Endometrial microvascular endothelial cells (primary cell): Measurements from ENCODE around the gene WBP1. TPM values are rescaled to one million over a fixed set of nuclear protein-coding genes. Genes with fewer than 3 reads are reported as not detected.
"Not testable (repeated sequence)": the region's sequence is repeated elsewhere in the genome, so short reads cannot be mapped to it uniquely, and the experiment has no call there.

Experiments
- in situ Hi-C: cut with HindIII; loops from 2 replicates; pipeline ENCODE4 v1.10.0; 2017; ENCODE audit warnings: low sequenced_read_pairs, low pct_unique_long_range_greater_than_20kb; ENCODE audit errors: inconsistent ontology term
- total RNA-seq: library from RNA; depleted of rRNA; stranded (reverse); fragments of >200 nt; gene quantifications from one replicate; pipeline ENCODE4 v1.2.3, GENCODE V29; 2015; ENCODE audit errors: inconsistent ontology term

The WBP1 gene
- 40.0 TPM for total RNA-seq

DNA sequence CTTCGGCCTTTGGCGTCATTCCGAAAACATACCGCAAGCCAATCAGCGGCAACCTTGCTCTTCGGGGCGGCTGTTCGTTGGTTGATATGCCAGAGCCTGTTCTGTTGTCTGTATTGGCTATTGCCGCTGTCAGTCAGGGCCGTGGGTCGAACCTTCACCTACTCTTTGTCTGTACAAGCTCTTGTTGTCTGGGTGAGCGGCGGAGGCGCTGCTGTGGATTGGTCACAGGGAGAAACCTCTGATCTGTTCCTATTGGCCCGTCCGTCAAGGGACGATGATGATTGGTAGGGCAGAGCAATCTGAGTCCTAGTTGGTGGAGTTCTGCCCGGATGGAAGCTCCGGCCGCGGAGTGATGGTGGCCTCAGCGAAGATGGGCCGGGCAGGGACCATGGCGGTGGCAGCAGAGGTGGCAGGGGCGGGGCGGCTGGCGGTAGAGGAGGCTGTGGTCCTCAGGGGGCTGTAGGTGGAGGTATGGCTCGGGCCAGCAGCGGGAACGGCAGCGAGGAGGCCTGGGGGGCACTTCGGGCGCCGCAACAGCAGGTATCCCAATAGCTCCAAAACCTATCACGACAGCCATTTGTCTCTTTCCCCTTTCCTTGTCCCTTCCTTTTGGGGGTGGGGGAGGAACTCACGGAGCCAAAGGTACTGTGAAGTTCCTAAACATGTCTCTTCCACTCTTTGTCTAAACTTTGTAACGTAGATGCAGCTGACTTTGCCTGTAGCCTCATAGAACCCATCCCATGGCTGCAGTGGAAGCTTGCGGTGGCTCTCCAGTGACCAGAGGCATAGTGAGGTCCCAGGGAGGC is at the start of gene WBP1:
Gene WBP1, plus strand, starts transcription at position 307 of the 806 bp plus-strand sequence. Its CDS starts 165 bp downstream, at position 472.
- in situ Hi-C loops, result no loop called here

DNA sequence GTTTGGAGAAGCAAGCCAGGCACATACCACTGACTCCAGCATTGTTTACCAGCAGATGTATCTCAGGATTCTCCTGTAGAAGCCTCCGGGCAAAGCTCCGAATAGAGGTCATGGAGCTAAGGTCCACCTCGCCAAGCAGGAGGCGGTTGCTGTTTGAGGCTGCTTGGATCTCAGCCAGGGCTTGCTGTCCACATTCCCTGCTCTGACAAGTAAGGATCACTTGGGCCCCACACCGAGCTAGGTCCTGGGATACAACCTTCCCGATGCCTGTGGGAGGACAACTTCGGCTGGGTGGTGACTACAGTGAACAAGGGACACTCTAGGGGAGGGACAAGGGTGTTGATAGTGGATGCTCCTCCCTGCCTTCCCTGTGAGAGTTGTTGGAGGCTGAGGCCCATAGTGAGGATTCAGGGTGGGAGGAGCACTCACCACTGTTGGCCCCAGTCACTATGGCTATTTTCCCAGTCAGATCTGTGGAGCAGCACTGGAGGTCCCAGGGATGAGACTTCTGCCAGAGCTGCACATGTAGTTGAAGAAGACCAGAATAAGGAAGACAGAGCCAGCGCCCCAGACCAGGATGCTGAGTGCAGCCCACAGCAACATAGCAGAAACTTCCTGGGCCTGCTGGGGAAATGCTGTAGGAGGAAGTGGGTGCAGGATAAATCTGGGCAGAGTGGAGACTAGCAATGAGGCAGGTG is 45.1 kb upstream of the WBP1 start:
- in situ Hi-C loops, result no loop called here

DNA sequence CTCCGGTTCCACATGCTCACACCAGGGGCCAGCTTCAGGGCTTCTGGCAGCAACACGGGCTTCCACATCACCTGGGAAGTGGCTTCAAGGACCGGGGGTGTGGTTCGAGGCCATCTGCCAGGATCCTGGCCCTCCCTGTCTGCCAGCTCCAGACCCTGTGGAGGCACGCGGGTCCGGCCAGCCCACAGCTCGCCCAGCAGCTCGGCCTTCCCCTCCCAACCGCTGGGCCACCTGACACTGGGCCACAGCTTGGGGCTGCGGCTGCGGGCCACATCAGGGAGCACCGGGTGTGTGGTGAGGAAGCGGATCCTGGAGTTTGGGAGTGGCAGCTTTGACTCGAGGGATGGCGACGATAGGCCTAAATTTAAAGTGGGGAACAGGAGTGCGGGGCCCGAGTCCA is 43.8 kb upstream of the WBP1 start:
- in situ Hi-C loops, result no loop called here

DNA sequence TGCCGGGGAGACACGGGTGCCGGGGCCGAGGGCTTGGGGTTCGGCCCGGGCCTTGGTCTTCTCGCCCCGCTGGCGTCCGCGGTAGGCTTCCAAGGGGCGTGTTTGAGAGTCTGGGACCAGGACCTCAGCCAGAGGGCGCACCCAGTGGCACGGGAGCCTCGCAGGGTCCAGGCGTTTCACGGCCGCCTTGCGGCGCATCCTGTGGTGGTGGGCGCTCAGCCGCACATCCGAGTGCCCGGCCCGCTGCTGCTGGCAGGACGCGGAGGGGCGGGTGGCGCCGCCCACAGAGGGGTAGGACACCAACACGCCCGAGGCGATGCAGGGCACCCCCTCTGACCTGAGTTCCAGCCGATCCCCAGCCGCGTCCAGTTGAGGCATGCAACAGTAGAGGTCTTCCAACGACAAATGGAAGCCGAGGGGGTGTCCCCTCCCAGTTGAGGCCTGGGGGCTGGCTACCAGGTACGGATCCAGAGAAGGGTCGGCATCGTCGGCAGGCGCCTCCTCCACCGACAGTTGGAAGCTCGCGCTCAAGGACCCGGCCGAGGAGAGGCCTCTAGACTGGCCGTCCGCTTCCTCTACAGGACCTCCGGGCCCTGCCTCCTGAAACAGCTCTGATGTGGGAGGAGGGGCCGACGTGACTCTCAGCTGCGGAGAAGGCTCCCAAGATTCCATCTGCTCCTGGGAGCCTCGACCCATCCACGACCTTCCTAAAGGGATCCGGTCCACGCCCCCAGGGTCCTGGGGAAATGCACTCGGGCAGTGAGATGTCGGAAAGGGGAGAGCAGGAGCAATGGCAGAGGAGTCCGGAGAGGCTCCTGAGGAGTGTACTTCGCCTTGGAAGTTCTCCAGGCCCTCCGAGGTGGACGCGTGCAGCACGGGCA is 43.1 kb upstream of the WBP1 start:
- in situ Hi-C loops, result no loop called here

DNA sequence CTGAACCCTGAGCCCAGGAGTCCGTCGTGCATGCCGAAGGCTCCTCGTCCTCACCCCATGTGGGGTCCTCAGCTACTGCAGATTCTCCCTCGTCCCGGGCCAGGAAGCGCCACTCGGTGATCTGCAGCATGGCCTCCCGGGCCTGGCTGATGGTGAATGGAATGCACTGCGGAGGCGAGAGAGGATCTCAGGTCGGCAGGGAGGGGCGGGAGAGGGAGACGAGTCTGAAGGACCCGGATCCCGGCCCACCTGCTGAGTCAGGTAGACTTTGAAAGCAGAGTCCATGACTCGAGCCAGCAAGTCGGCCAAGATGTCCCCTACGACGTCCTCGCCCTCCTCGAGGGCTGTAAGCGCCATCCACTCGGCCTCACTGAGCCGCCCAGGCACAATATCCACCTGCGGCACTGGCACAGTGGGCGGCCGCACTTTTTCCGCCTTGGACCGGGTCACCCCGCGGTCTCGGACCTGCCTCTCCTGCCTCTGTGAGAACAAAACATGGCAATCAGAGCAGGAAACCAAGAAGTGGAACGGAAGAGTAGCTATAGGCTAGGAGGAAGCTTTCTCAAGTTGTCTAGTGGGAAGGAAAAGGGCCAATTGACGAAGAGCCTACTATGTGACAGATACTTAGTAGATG is 42.4 kb upstream of the WBP1 start:
- in situ Hi-C loops, result no loop called here

DNA sequence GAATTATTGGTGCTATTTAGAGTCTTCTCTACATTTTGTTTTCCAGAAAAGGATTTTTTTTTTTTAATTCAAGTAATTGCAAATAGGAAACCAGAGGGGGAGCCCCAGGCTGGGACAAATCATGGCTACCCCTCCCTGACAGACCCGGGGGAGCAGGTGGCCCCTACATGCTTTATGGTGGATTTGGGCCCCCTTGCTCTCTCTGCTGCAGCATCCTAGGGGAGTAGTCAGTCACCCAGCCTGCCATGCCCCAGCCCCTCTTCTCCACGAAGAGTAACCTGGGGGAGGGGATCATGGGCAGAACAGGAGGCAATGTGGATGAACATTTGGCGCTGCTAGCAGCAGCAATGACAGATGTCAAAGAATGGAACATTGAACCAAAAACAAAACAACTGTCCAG is 41.5 kb upstream of the WBP1 start:
- in situ Hi-C loops, result no loop called here

DNA sequence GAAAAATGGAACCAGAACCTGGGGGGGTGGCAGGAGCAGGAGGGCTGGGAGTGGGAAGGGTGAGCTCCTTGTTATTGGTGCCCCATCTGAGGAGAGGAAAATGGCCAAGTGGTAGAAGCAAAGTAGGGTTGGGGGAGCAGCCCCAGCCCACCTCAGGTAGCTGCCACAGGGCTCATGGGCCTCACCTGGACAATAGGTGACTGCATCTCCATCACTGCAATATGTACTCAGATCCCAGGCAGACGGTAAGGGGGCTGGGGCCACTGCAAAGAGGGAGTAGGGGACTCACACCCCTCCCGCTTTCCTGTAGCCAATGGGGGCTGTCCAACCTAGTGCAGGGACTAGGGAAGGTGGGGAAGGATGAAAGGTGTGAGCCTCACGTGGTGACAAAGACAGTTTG is 41.0 kb upstream of the WBP1 start:
- in situ Hi-C loops, result no loop called here

DNA sequence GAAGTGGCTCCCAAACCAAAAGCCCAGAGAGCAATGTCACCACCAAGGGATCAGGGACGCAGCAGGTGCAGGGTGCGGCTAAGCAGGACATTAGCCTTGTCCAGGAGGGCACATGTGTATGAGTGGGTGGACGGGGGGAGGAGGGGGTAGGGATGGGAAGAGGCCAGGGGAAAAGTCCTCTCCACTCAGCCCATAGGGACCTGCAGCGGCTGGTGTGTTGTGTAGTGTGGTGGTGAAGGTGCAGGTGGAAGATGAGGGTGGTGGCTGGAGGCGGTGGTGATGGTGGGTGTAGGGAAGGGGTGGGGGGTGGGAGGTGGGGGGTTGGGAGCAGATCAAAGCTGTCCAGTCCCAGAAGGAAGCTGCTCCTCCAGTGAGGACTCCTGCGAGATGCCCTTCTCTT is 40.5 kb upstream of the WBP1 start:
- in situ Hi-C loops, result no loop called here

DNA sequence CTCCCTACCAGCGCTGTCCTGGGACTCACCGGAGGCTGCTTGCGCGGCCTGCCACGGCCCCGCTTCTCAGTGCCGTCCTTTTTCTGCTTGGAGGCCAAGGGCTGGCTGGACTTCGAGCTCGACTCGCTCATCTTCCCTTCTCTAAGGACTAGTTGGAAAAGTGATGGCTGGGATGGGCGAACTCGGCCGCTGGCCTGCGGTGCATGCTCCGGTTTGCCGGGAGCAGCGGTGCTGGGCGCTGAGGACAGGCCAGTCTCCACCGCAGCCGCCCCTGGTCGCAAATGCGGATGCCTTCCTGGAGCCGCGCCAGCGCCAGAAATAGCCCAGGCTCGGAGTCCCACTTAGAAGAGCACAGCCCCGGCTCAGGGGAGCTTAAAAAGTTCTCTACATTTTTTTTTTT is 39.9 kb upstream of the WBP1 start:
- in situ Hi-C loops, result no loop called here

DNA sequence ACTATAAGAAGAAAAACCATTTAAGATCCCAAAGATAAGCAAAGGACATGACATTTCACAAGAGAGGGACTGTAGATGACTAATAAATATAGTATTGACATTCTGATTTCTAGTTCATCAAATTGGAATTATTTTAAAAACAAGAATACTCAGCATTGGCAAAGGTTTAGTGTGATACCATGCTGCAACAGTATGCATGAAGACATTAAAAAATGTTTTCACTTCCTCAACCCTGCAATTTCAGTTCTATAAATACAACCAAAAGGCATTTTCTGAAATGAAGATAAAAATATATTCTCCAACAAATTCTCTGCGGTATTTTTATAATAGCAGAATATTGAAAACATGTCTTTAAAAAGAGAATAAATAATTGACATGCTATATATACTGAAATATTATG is 38.9 kb upstream of the WBP1 start:
- in situ Hi-C loops, result no loop called here

DNA sequence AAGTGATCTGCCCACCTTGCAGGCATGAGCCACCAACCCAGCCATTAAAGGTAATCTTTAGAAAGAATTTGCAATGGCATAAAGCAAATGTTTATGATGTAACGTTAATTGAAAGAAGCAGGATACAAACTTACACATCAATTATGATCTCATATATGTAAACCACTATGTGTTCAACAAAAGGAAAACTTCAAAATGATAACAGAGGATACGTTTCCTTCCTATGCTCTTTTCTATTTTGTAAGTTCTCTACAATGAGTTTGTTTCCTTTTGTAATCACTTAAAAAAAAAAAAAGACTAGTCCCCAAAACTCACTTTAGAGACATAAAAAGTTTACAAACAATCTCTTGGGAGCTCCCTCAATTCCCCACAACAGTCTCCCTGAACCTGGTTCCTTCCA is 38.2 kb upstream of the WBP1 start:
- in situ Hi-C loops, result no loop called here

DNA sequence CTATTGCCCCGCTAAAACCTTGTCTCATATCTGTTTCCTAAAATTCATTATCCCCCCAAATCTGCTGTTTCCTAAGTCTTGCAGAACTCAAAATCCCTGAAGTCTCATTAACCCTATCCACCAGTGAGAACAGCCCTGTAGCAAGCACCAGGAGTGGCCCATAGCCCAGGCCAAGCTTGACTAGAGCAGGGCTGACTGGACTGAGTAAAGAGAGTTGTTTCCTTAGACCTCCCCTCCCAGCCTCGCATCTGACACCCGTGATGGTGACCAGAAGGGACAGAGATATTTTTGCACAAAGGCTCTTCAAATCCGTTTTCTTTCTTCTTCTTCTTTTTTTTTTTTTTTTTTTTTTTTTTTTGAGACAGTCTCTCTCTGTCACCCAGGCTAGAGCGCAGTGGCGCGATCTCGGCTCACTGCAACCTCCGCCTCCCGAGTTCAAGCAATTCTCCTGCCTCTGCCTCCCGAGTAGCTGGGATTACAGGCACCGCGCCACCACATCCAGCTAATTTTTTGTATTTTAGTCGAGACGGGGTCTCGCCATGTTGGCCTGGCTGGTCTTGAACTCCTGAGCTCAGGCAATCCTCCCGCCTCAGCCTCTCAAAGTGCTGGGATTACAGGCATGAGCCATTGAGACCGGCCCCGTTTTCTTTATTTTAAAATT is 37.7 kb upstream of the WBP1 start:
- in situ Hi-C loops, result not testable (repeated sequence)

DNA sequence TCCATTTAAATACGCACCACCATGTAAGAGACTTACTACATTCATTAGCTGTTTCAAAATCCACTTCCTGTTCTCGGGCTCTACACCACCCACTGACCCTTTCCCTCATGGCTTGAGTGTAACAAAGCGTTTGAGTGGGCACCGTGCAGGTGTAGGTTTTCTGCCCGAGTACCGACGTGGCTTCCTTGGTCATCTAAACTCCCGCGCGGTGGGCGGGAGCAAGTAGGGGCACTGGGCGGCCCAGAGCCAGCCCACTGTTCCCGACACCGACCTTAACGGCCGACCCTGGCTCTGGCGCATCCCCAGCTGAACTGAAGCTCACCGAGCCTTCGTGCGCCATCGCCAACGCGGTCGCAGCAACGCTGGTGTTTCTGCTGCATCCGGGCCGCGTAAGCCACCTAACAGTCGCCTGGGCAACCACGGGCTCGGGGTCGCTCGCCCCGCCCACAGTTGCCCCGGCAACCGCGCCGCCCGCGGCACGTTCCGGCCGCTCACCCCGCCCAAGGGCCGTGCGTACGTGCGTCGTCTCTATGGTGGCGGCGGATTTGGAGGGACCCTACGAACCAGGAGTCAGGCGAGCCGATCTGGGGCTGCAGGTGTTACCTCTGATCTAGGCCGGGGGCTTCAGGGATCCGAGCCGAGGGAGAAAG is 36.9 kb upstream of the WBP1 start, which contains the start of the genes C2orf81 and WDR54:
Gene C2orf81, minus strand, starts transcription at position 399 of the 650 bp plus-strand sequence. Its CDS starts 59 bp downstream, at position 340.
Gene WDR54, plus strand, starts transcription at position 510 of the 650 bp plus-strand sequence. CDS start 424 bp downstream, outside the sequence.
- in situ Hi-C loops, result no loop called here

DNA sequence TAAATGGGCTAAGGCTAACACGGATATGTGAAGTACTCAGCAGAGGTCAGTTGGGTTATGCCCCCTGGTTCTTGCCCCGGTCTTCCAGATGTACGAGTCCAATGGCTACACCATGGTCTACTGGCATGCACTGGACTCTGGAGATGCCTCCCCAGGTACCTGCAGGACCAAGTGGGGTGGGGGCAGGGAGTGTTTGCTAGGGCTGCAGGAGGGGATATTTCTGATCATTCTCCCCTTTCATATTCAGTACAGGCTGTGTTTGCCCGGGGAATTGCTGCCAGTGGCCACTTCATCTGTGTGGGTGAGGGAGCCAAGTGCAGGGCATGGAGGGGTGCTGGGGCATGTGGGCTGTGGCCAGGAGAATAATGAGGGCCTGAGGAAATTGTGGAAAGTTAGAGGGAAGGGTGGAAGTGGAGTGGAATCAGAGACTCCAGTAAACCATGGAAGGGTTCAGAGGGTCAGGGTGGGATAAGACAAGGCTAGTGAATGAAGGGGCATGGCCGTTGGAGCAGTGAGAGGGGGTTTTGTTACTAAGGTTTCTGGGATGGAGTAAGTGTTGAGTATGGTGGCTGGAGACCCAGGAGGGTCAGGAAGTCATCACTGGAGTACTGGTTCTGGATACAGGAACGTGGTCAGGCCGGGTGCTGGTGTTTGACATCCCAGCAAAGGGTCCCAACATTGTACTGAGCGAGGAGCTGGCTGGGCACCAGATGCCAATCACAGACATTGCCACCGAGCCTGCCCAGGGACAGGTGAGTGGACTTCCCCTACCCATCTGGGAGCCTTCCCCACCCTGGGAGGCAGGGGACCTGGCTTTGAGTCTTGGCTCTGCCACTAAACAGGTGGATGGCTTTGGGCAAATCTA is 34.8 kb upstream of the WBP1 start:
- in situ Hi-C loops, result no loop called here

DNA sequence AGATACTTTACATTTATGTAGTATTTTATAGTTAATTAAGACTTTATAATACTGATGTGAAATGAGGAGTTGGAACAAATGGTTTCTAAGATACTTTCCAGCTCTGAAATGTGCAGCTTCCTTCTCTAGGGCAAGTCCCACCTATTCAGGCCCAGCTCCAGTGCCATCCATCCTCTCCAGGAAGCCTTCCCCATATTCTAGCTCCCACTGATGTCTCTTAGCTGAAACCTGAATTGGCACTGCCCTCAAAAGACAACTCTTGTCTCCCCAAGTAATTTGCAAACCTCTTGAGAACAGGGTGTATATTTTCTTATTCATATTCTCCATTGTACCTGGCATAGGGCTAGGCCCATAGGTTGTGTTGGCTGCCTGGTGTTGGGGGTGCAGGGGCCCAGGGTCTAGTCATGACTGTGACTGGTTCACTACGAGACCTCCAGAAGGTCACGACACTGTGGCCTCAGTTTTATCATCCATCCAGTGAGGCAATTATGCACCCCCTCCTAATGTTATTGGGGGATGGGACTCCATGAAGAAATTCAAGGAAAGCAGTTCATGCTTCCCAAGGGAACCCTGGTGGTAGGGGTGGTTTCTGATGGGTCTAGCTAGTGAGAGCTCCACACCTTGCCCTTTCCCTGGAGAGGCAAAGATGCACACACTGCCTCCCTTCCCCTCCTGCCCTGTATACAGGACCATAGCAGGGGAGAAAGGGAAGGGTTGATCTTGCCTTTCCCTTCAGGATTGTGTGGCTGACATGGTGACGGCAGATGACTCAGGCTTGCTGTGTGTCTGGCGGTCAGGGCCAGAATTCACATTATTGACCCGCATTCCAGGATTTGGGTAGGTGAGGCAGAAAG is 33.9 kb upstream of the WBP1 start:
- in situ Hi-C loops, result no loop called here

DNA sequence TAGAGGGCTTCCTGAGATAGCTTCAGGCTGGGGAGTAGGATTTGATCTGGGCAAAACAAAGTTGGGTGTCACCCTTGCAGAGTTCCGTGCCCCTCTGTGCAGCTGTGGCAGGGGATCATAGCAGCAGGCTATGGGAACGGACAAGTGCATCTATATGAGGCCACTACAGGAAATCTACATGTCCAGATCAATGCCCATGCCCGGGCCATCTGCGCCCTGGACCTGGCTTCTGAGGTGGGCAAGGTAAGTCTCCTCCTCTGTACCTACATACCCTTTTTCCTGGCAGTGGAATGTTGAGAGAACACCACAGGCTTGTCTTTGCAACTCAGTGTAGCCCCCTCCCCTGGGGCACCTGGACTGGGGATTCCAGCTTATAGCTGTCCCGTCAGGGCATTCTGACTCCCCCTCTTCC is 33.2 kb upstream of the WBP1 start:
- in situ Hi-C loops, result no loop called here
